GM12878 (cell line): Measurements from ENCODE around the gene CD38. TPM values are rescaled to one million over a fixed set of nuclear protein-coding genes. Genes with fewer than 3 reads are reported as not detected.

ENCODE experiments used
- ATAC-seq: fragments of 200-7000 bp; cut with Tn5 transposase; 3 replicates; pipeline ENCODE4 v1.9.1; 2020; ENCODE audit warnings: mild to moderate bottlenecking, moderate library complexity
- BruUV-seq: library from RNA; stranded (reverse); fragments of 400-500 nt; replicated peaks from 2 replicates; lab custom pipeline; 2021; lab: Mats Ljungman, UMichigan
- CTCF ChIA-PET: fragments of 300-600 bp; sonication (Branson Sonifier 250); formaldehyde crosslinking; extraction: SDS; loops from one replicate; lab custom pipeline; 2021; ENCODE audit warnings: inconsistent platforms; lab: Yijun Ruan, JAX
- POLR2A ChIA-PET: fragments of 350-600 bp; formaldehyde crosslinking; extraction: SDS; loops from one replicate; lab custom pipeline; 2021; ENCODE audit warnings: inconsistent platforms; lab: Charles Lee
- RAD21 ChIA-PET: fragments of 300-600 bp; sonication (Branson Sonifier 250); formaldehyde crosslinking; loops from one replicate; lab custom pipeline; 2023; ENCODE audit warnings: antibody characterized with exemption; ENCODE audit not compliant: unreplicated experiment; lab: Charles Lee
- SMC1A ChIA-PET: fragments of 300-600 bp; sonication (Branson Sonifier 250); formaldehyde crosslinking; loops from one replicate; lab custom pipeline; 2023; ENCODE audit not compliant: unreplicated experiment, uncharacterized antibody; lab: Charles Lee
- DNase-seq: peaks from one replicate; pipeline ENCODE4 v3.0.0-alpha.2; 2011; ENCODE audit warnings: low read depth, low spot score
- FAIRE-seq: peaks from 3 replicates; lab custom pipeline; 2011; peaks lifted over from hg19 to GRCh38; lab: Jason Lieb, UNC
- H2AFZ ChIP-seq: 2 replicates; pipeline ENCODE4 v1.6.0; 2011; ENCODE audit warnings: low read depth, low read length, control low read depth; ENCODE audit not compliant: control insufficient read depth
- H3K27ac ChIP-seq: 2 replicates; pipeline ENCODE4 v1.5.1; 2011; ENCODE audit warnings: control low read depth; ENCODE audit not compliant: control insufficient read depth, insufficient read depth
- H3K27me3 ChIP-seq, 2 experiments: replicated peaks in 1 of 2; 2 replicates each; pipeline versions ENCODE4 v1.6.0 to v1.6.1; 2011; ENCODE audit warnings: low read length in 1 of 2; ENCODE audit not compliant: control insufficient read depth in 2 of 2, insufficient read depth in 2 of 2
- H3K36me3 ChIP-seq, 2 experiments: 2 replicates each; pipeline ENCODE4 v1.5.1; 2011; ENCODE audit warnings: low read length in 1 of 2; ENCODE audit not compliant: control insufficient read depth in 2 of 2, insufficient read depth in 2 of 2
- H3K4me1 ChIP-seq: 2 replicates; pipeline ENCODE4 v1.6.1; 2011; ENCODE audit warnings: mild to moderate bottlenecking, low read length, moderate library complexity, mixed read lengths; ENCODE audit not compliant: control insufficient read depth, insufficient read depth
- H3K4me2 ChIP-seq: 2 replicates; pipeline ENCODE4 v1.6.0; 2011; ENCODE audit warnings: control low read depth; ENCODE audit not compliant: control insufficient read depth, insufficient read depth
- H3K4me3 ChIP-seq: fragments of 200-600 bp; sonication (generic); 2 replicates; pipeline ENCODE4 v1.5.1; 2016
- H3K79me2 ChIP-seq: 2 replicates; pipeline ENCODE4 v1.6.0; 2011; ENCODE audit warnings: low read length; ENCODE audit not compliant: control insufficient read depth, insufficient read depth
- H3K9ac ChIP-seq: 2 replicates; pipeline ENCODE4 v1.8.0; 2011; ENCODE audit warnings: low read length, control low read depth, mixed read lengths; ENCODE audit not compliant: control insufficient read depth, insufficient read depth
- H3K9me3 ChIP-seq: replicated peaks from 3 replicates; pipeline ENCODE4 v1.5.1; 2011; ENCODE audit warnings: mild to moderate bottlenecking, low read length; ENCODE audit not compliant: control insufficient read depth, insufficient read depth
- H4K20me1 ChIP-seq: 2 replicates; pipeline ENCODE4 v1.6.0; 2011; ENCODE audit not compliant: control insufficient read depth, insufficient read depth
- BHLHE40 ChIP-seq, 2 experiments: fragments of 450-650 bp in 1 of 2; IDR thresholded peaks; 2 replicates each; pipeline ENCODE4 v1.6.1; 2011 to 2017; ENCODE audit warnings: low read depth in 2 of 2, borderline replicate concordance in 1 of 2, improper control_type of control experiment in 1 of 2, low read length in 1 of 2, mild to moderate bottlenecking in 1 of 2
- BMI1 ChIP-seq: fragments of 450-650 bp; IDR thresholded peaks from 2 replicates; pipeline ENCODE4 v1.6.1; 2016; ENCODE audit warnings: mild to moderate bottlenecking, moderate library complexity, borderline replicate concordance
- CREM ChIP-seq: IDR thresholded peaks from 2 replicates; pipeline ENCODE4 v1.6.1; 2014; ENCODE audit warnings: antibody characterized with exemption, low read depth
- IKZF2 ChIP-seq, 2 experiments: fragments of 450-650 bp; IDR thresholded peaks; 2 replicates each; pipeline ENCODE4 v1.6.1; 2017; ENCODE audit warnings: mild to moderate bottlenecking in 2 of 2, moderate library complexity in 2 of 2
- IRF4 ChIP-seq: IDR thresholded peaks from 2 replicates; pipeline ENCODE4 v1.6.1; 2011; ENCODE audit warnings: low read depth, low read length
- JUNB ChIP-seq: IDR thresholded peaks from 2 replicates; pipeline ENCODE4 v1.6.1; 2016; ENCODE audit warnings: antibody characterized with exemption, mild to moderate bottlenecking
- LARP7 ChIP-seq: fragments of 450-650 bp; IDR thresholded peaks from 2 replicates; pipeline ENCODE4 v1.6.1; 2017; ENCODE audit warnings: mild to moderate bottlenecking
- MEF2A ChIP-seq: IDR thresholded peaks from 2 replicates; pipeline ENCODE4 v1.6.1; 2011; ENCODE audit warnings: low read depth, mild to moderate bottlenecking, low read length, moderate library complexity; ENCODE audit not compliant: insufficient read depth
- MEF2B ChIP-seq: fragments of 450-650 bp; IDR thresholded peaks from 2 replicates; pipeline ENCODE4 v1.6.1; 2018; ENCODE audit warnings: mild to moderate bottlenecking, moderate library complexity; ENCODE audit not compliant: partially characterized antibody, poor library complexity, severe bottlenecking
- NBN ChIP-seq: fragments of 450-650 bp; IDR thresholded peaks from 2 replicates; pipeline ENCODE4 v1.6.1; 2016
- NR2C1 ChIP-seq: fragments of 450-650 bp; IDR thresholded peaks from 2 replicates; pipeline ENCODE4 v1.6.1; 2017; ENCODE audit warnings: antibody characterized with exemption, mild to moderate bottlenecking, moderate library complexity
- NR2C2 ChIP-seq: IDR thresholded peaks from 2 replicates; pipeline ENCODE4 v1.6.1; 2011; ENCODE audit warnings: borderline replicate concordance, low read depth; ENCODE audit not compliant: control insufficient read depth, insufficient read length
- POLR2A ChIP-seq: IDR thresholded peaks from 2 replicates; pipeline ENCODE4 v1.6.1; 2011; ENCODE audit warnings: low read depth, mild to moderate bottlenecking, low read length
- POLR2AphosphoS2 ChIP-seq: IDR thresholded peaks from 2 replicates; pipeline ENCODE4 v1.6.1; 2011; ENCODE audit warnings: low read depth, mild to moderate bottlenecking, low read length, improper control_type of control experiment, moderate library complexity
- POU2F2 ChIP-seq: IDR thresholded peaks from 3 replicates; pipeline ENCODE4 v1.6.1; 2011; ENCODE audit warnings: low read depth, mild to moderate bottlenecking, low read length, borderline replicate concordance
- RAD21 ChIP-seq: IDR thresholded peaks from 2 replicates; pipeline ENCODE4 v1.6.1; 2011; ENCODE audit warnings: mild to moderate bottlenecking, low read depth, low read length, moderate library complexity; ENCODE audit not compliant: insufficient read depth
- RB1 ChIP-seq: fragments of 450-650 bp; formaldehyde crosslinking; IDR thresholded peaks from 2 replicates; pipeline ENCODE4 v1.6.1; 2017; ENCODE audit warnings: mild to moderate bottlenecking, borderline replicate concordance
- RELA ChIP-seq: fragments of 450-650 bp; IDR thresholded peaks from 2 replicates; pipeline ENCODE4 v1.8.0; 2014; ENCODE audit warnings: borderline replicate concordance; ENCODE audit not compliant: partially characterized antibody
- SMARCA5 ChIP-seq: fragments of 450-650 bp; IDR thresholded peaks from 2 replicates; pipeline ENCODE4 v1.6.1; 2017; ENCODE audit warnings: mild to moderate bottlenecking
- SMC3 ChIP-seq: IDR thresholded peaks from 2 replicates; pipeline ENCODE4 v1.6.1; 2011; ENCODE audit warnings: low read length, improper control_type of control experiment, borderline replicate concordance
- STAT1 ChIP-seq: fragments of 450-650 bp; conservative IDR thresholded peaks from 2 replicates; pipeline ENCODE4 v1.6.1; 2014; ENCODE audit warnings: antibody characterized with exemption, mild to moderate bottlenecking
- WGBS: methylation state at CpG from one replicate; pipeline ENCODE4 v1.1.6; 2016; ENCODE audit warnings: low lambda C conversion rate; ENCODE audit not compliant: insufficient replicate concordance, insufficient coverage; ENCODE audit errors: missing lambda C conversion rate; 5-methylcytosine and 5-hydroxymethylcytosine counted together
- in situ Hi-C: fragments of 300-500 bp; cut with MboI; formaldehyde crosslinking; loops from 9 replicates; pipeline ENCODE4 v1.14.3; 2018; ENCODE audit warnings: mixed read lengths
- intact Hi-C: fragments of 100-400 bp; cut with micrococcal nuclease; formaldehyde crosslinking; loops from one replicate; pipeline ENCODE4 v1.14.2; 2022; ENCODE audit not compliant: unreplicated experiment
- polyA plus RNA-seq, 11 experiments: library from polyadenylated mRNA; depleted of rRNA in 4 of 11; unstranded in 6 of 11; stranded (reverse) in 5 of 11; fragments of >200 nt; fragmentation: Nextera tagmentation in 4 of 11; fragmentation: Illumina TruSeq in 1 of 11; extraction: Ambion mirVana in 4 of 11; extraction: Trizol in 1 of 11; gene quantifications; 1 replicate in 1 of 11; 2 replicates in 10 of 11; pipeline versions ENCODE4 v1.2.1 to v1.2.3, GENCODE V29; 2011 to 2016; ENCODE audit warnings: inconsistent platforms in 2 of 11, missing spikeins in 2 of 11, low read depth in 1 of 11
- total RNA-seq, 4 experiments: library from RNA; depleted of rRNA in 3 of 4; stranded (reverse); fragments of >200 nt in 3 of 4; fragmentation: Illumina TruSeq in 1 of 4; extraction: Trizol in 1 of 4; gene quantifications; 2 replicates each; pipeline versions ENCODE4 v1.2.1 to v1.2.3, GENCODE V29; 2013 to 2021
- TF ChIP-seq, protein P1 (sequence below): IDR thresholded peaks from 2 replicates; pipeline ENCODE4 v1.6.1; 2011; ENCODE audit warnings: low read depth, low read length, improper control_type of control experiment, borderline replicate concordance
- TF ChIP-seq, protein P2 (sequence below): fragments of 450-650 bp; IDR thresholded peaks from 2 replicates; pipeline ENCODE4 v1.6.1; 2016; ENCODE audit warnings: mild to moderate bottlenecking

The CD38 gene
- total and polyA plus RNA-seq, 10 of the 15 experiments (the other 5 are each of a cell fraction or from before 2014, with no cell fraction given): 3.5 to 39.8 (median 12.7) TPM

DNA sequence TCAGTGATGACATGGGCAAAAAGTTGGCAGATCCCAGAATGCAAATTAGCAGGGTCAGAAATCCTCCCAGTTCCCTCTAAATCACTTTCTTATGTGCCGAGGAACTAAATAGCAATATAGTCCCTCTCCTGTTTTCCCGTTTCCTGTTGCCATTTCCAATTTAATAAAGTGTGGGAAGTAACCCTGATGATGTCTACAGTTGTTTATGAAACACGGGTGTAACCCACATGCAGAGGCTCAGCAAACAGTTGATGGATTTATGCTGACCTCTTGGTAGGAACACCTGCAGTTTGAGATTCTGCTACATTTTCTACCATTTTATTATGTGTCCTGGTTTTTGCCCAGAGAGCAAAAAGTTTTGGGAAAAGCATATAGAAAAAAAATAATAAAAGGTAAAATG, 103.7 kb downstream of the CD38 start (continued):
- TF ChIP-seq CREM (no peak), POLR2A (no peak), BHLHE40 (IDR thresholded peaks at IDR 0.05; ENCODE audit: borderline replicate concordance in 1 of 2, low read depth in 2 of 2, low read length in 1 of 2) (no peak), POLR2AphosphoS2 (no peak), LARP7 (no peak), IRF4 (no peak), NR2C1 (no peak), JUNB (no peak)
- TF ChIP-seq, all 136 proteins: peak for 0

DNA sequence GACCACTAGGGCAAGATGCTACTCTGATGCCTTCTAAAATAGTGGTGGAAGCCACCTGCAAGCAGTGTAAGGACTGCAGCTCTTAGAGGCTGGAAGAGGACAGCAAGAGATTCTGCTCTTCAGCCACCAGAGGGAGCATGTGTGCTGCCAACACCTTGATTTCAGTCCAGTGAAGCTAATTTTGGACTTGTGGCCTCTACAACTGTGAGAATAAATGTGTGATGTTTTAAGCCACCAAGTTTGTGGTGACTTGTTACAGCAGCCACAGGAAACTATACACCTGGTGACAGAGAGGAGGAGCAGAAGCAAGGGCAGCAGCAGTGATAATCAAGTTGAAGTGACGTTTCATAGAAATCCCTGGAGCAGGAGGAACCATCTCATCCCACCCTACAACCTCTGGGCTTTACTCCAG, 104.6 kb downstream of the CD38 start:
- intact Hi-C loops: loop anchor here (1.0 to 2.0 kb wide), 5 partner anchors 74 to 404 kb away; no protein-coding TSS in a partner anchor
- peak; percentile 64 for DNase-seq
- ChIA-PET POLR2A (interaction anchor here (0.8 to 2.1 kb wide), 2 partner anchors 73 to 77 kb away, joined by 4 to 12 read pairs; no protein-coding TSS in a partner anchor), RAD21 (interaction anchor here (0.7 to 6.7 kb wide), 33 partner anchors 8 to 412 kb away, joined by 3 to 142 read pairs (median 4); partner anchors contain the start of genes FGFBP1 and FGFBP2), SMC1A (interaction anchor here (0.7 to 8.9 kb wide), 57 partner anchors 8 to 403 kb away, joined by 3 to 179 read pairs (median 5); no protein-coding TSS in a partner anchor), CTCF (interaction anchor here (0.7 to 8.9 kb wide), 81 partner anchors 7 to 412 kb away, joined by 3 to 194 read pairs (median 5); partner anchors contain the start of genes CD38 and FGFBP1)
- FAIRE-seq: peak; percentile 96
- Histone ChIP-seq H3K79me2 (no peaks in the 10 kb centered on the region), H3K4me1 (no peaks in the 10 kb centered on the region), H3K36me3 (no peaks in the 10 kb centered on the region), H3K9me3 (no peaks in the 10 kb centered on the region; the same call in 2 of the 3 replicates), H3K9ac (no peak overlapping the region), H3K4me2 (no peak overlapping the region), H3K27me3 (no peaks in the 10 kb centered on the region), H2AFZ (no peak overlapping the region), H4K20me1 (no peaks in the 10 kb centered on the region), H3K27ac (no peak overlapping the region), H3K4me3 (no peak overlapping the region)
- in situ Hi-C loops: loop anchor here (5.0 to 10.0 kb wide), 2 partner anchors 72 to 75 kb away; no protein-coding TSS in a partner anchor
- 44% methylated on average over 1 of the region's 1 CpG for WGBS
- BruUV-seq: no TSS peak
- ATAC-seq: peak; percentile 97
- 0 out of 2 replicates have a peak, but pooled peaks have one; percentile 44 for TF ChIP-seq SMARCA5
- TF ChIP-seq NBN: peak; percentile 76
- TF ChIP-seq NR2C2: no peak
- TF ChIP-seq CREM: no peak
- peak; percentile 81 for TF ChIP-seq RAD21
- no peak for TF ChIP-seq RELA
- peak; percentile 83 for TF ChIP-seq MEF2B
- no peak for TF ChIP-seq BMI1
- peak; percentile 58; the same call in 1 of the 2 replicates for TF ChIP-seq RB1
- TF ChIP-seq STAT1: 0 out of 2 replicates have a peak, but pooled peaks have one; percentile 76
- TF ChIP-seq MEF2A: peak; percentile 62; the same call in 1 of the 2 replicates
- TF ChIP-seq, protein P1, sequence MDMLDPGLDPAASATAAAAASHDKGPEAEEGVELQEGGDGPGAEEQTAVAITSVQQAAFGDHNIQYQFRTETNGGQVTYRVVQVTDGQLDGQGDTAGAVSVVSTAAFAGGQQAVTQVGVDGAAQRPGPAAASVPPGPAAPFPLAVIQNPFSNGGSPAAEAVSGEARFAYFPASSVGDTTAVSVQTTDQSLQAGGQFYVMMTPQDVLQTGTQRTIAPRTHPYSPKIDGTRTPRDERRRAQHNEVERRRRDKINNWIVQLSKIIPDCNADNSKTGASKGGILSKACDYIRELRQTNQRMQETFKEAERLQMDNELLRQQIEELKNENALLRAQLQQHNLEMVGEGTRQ: no peak
- peak; percentile 20 to 28; a peak in 2 of 4 replicates for TF ChIP-seq IKZF2 (IDR thresholded peaks at IDR 0.05)
- peak; percentile 98 for TF ChIP-seq SMC3
- TF ChIP-seq POU2F2: peak; percentile 33; the same call in 1 of the 3 replicates
- TF ChIP-seq, protein P2, sequence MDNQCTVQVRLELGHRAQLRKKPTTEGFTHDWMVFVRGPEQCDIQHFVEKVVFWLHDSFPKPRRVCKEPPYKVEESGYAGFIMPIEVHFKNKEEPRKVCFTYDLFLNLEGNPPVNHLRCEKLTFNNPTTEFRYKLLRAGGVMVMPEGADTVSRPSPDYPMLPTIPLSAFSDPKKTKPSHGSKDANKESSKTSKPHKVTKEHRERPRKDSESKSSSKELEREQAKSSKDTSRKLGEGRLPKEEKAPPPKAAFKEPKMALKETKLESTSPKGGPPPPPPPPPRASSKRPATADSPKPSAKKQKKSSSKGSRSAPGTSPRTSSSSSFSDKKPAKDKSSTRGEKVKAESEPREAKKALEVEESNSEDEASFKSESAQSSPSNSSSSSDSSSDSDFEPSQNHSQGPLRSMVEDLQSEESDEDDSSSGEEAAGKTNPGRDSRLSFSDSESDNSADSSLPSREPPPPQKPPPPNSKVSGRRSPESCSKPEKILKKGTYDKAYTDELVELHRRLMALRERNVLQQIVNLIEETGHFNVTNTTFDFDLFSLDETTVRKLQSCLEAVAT: peak; percentile 72
